ENCODE results near the gene ITPR1.

ITPR1 gene

DNA sequence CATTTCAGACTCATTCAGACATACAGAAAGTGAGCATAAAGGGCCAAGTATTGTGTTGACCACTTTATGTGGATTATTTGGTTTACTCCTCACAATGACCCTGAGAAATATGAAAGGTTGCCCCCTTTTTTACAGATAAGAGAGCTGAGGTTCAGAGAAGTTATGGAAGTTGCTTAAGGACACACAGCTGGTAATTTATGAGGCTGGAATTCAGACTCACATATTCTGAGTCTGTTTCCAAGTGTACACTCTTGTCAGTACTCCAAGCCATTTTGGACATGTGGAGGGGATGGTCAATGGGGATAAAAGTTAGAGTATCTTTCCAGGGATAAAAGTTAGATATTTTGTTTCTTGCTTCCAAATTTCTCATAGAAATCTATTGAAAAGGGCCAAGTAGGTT is 15.9 kb downstream of the ITPR1 start:
- no peak overlapping the region for H3K4me3 ChIP-seq (replicated peaks; ENCODE audit: insufficient read depth, low read length)
- no peak for DNase-seq (ENCODE audit: low read depth in 1 of 2, low spot score in 1 of 2)
- no peak for TF ChIP-seq POLR2AphosphoS5 (IDR thresholded peaks at IDR 0.05; ENCODE audit: low read depth)
- TF ChIP-seq GABPA (IDR thresholded peaks at IDR 0.05; ENCODE audit: low read depth), result no peak
- TF ChIP-seq, protein P1, sequence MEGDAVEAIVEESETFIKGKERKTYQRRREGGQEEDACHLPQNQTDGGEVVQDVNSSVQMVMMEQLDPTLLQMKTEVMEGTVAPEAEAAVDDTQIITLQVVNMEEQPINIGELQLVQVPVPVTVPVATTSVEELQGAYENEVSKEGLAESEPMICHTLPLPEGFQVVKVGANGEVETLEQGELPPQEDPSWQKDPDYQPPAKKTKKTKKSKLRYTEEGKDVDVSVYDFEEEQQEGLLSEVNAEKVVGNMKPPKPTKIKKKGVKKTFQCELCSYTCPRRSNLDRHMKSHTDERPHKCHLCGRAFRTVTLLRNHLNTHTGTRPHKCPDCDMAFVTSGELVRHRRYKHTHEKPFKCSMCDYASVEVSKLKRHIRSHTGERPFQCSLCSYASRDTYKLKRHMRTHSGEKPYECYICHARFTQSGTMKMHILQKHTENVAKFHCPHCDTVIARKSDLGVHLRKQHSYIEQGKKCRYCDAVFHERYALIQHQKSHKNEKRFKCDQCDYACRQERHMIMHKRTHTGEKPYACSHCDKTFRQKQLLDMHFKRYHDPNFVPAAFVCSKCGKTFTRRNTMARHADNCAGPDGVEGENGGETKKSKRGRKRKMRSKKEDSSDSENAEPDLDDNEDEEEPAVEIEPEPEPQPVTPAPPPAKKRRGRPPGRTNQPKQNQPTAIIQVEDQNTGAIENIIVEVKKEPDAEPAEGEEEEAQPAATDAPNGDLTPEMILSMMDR (IDR thresholded peaks at IDR 0.05; ENCODE audit: insufficient read depth, low read length), result no peak
- TF ChIP-seq REST (IDR thresholded peaks at IDR 0.05; ENCODE audit: insufficient replicate concordance, low read depth), result no peak
- TF ChIP-seq SPI1 (IDR thresholded peaks at IDR 0.05; ENCODE audit: borderline replicate concordance, low read depth), result no peak
- H3K27ac ChIP-seq (replicated peaks), result no peak overlapping the region
- H3K27me3 ChIP-seq (ENCODE audit: insufficient read depth, poor library complexity, severe bottlenecking), result no peaks in the 10 kb centered on the region

DNA sequence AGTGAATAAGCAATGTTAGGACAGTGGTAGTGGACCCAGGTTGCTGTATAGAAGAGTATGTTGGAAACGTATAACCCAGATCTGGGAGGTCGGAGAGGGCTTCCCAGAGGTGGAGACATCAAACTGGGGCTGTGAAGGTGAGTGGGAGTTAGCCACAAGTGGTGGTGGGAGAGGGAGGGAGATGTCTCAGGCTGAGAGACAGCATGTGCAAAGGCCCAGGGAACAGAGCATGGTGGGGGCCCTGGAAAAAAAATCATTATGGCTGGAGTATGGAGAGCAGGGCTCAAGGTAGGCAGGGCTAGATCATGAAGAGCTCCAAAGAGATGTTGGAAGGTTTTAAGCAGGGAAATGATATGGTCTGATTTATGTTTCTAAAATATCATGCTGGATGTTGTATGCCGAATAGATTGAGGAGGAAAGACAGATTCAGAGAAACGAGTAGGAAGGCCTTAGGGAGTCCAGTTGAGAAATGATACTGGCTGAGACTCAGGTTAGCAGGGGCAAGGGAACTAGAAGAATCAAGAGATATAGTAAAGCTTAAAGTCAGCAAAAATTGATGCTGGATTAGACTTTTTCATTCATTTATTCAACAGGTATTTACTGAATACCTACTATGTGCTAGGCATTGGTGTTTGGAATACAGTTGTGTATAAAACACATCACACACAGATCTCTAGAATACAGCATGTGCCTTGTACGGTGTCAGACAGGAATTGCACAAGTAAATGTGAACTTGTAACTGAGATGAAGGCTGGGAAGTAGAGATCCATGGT is 17.0 kb downstream of the ITPR1 start:
- no peak for TF ChIP-seq POLR2AphosphoS5 (IDR thresholded peaks at IDR 0.05; ENCODE audit: low read depth)
- TF ChIP-seq GABPA (IDR thresholded peaks at IDR 0.05; ENCODE audit: low read depth), result no peak
- no peak for TF ChIP-seq SPI1 (IDR thresholded peaks at IDR 0.05; ENCODE audit: borderline replicate concordance, low read depth)
- TF ChIP-seq, protein P1 (IDR thresholded peaks at IDR 0.05; ENCODE audit: insufficient read depth, low read length), result no peak
- no peak for TF ChIP-seq REST (IDR thresholded peaks at IDR 0.05; ENCODE audit: insufficient replicate concordance, low read depth)
- DNase-seq (ENCODE audit: low read depth in 1 of 2, low spot score in 1 of 2), result no peak
- H3K27ac ChIP-seq (replicated peaks), result no peak overlapping the region
- no peaks in the 10 kb centered on the region for H3K27me3 ChIP-seq (ENCODE audit: insufficient read depth, poor library complexity, severe bottlenecking)
- H3K4me3 ChIP-seq (replicated peaks; ENCODE audit: insufficient read depth, low read length), result no peak overlapping the region

GRCh38 chr3:4511491-4512262 is 18.5 kb downstream of the ITPR1 start:
- H3K27me3 ChIP-seq (ENCODE audit: insufficient read depth, poor library complexity, severe bottlenecking), result no peaks in the 10 kb centered on the region
- TF ChIP-seq, protein P1 (IDR thresholded peaks at IDR 0.05; ENCODE audit: insufficient read depth, low read length), result no peak
- TF ChIP-seq SPI1 (IDR thresholded peaks at IDR 0.05; ENCODE audit: borderline replicate concordance, low read depth), result no peak
- no peak for TF ChIP-seq POLR2AphosphoS5 (IDR thresholded peaks at IDR 0.05; ENCODE audit: low read depth)
- TF ChIP-seq GABPA (IDR thresholded peaks at IDR 0.05; ENCODE audit: low read depth), result no peak
- TF ChIP-seq REST (IDR thresholded peaks at IDR 0.05; ENCODE audit: insufficient replicate concordance, low read depth), result no peak
- no peak overlapping the region for H3K4me3 ChIP-seq (replicated peaks; ENCODE audit: insufficient read depth, low read length)
- H3K27ac ChIP-seq (replicated peaks), result no peak overlapping the region
- no peak for DNase-seq (ENCODE audit: low read depth in 1 of 2, low spot score in 1 of 2)

Data from HL-60 (cell line).